ENCODE data around the gene SLC15A3.

GRCh38 chr11:60972182-60973030, 20.4 kb upstream of the SLC15A3 start:
- TF ChIP-seq, protein P1, sequence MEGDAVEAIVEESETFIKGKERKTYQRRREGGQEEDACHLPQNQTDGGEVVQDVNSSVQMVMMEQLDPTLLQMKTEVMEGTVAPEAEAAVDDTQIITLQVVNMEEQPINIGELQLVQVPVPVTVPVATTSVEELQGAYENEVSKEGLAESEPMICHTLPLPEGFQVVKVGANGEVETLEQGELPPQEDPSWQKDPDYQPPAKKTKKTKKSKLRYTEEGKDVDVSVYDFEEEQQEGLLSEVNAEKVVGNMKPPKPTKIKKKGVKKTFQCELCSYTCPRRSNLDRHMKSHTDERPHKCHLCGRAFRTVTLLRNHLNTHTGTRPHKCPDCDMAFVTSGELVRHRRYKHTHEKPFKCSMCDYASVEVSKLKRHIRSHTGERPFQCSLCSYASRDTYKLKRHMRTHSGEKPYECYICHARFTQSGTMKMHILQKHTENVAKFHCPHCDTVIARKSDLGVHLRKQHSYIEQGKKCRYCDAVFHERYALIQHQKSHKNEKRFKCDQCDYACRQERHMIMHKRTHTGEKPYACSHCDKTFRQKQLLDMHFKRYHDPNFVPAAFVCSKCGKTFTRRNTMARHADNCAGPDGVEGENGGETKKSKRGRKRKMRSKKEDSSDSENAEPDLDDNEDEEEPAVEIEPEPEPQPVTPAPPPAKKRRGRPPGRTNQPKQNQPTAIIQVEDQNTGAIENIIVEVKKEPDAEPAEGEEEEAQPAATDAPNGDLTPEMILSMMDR (IDR thresholded peaks at IDR 0.05), result no peak
- TF ChIP-seq POLR2A (IDR thresholded peaks at IDR 0.05), result no peak

Measured in thyroid gland (tissue), 4 donors.